ENCODE results near the gene GBX2.

Gene GBX2

GRCh38 chr2:236184701-236185100 lies 16.5 kb upstream of the GBX2 start:
- no peak overlapping the region for H3K4me3 ChIP-seq (ENCODE audit: low read depth, low read length)
- no peak for TF ChIP-seq CTCF (IDR thresholded peaks at IDR 0.05; ENCODE audit: low read depth, low read length)

GRCh38 chr2:236180831-236181453 lies 12.8 kb upstream of the GBX2 start:
- no peak overlapping the region; the same call in 1 of the 2 replicates for H3K4me3 ChIP-seq (ENCODE audit: low read depth, low read length)
- peak; percentile 37; the same call in 1 of the 2 replicates for TF ChIP-seq CTCF (IDR thresholded peaks at IDR 0.05; ENCODE audit: low read depth, low read length)

GRCh38 chr2:236180076-236180816 lies 12.1 kb upstream of the GBX2 start:
- peak overlapping the region; percentile 58 for H3K4me3 ChIP-seq (ENCODE audit: low read depth, low read length)
- TF ChIP-seq CTCF (IDR thresholded peaks at IDR 0.05; ENCODE audit: low read depth, low read length) = no peak

- H3K4me3 ChIP-seq (ENCODE audit: low read depth, low read length) = peak overlapping the region; percentile 58
- TF ChIP-seq CTCF (IDR thresholded peaks at IDR 0.05; ENCODE audit: low read depth, low read length) = no peak
Measured at GRCh38 chr2:236179236-236180075, 11.3 kb upstream of the GBX2 start.

- H3K4me3 ChIP-seq (ENCODE audit: low read depth, low read length) = peak overlapping the region; percentile 58
- no peak for TF ChIP-seq CTCF (IDR thresholded peaks at IDR 0.05; ENCODE audit: low read depth, low read length)
Measured at GRCh38 chr2:236178890-236179235, 10.7 kb upstream of the GBX2 start.

GRCh38 chr2:236177967-236178889 lies 10.0 kb upstream of the GBX2 start:
- H3K4me3 ChIP-seq (ENCODE audit: low read depth, low read length) = peak overlapping the region; percentile 58
- peak; percentile 83 for TF ChIP-seq CTCF (IDR thresholded peaks at IDR 0.05; ENCODE audit: low read depth, low read length)

Data from WI38 (cell line).